ENCODE results near the gene VPS13A.

VPS13A gene

GRCh38 chr9:77177143-77177893 lies at the start of gene VPS13A:
VPS13A (plus strand) TSS chr9:77177534; CDS start chr9:77177705, 171 bp downstream.
- peak; percentile 77 to 83 for DNase-seq (ENCODE audit: low read depth in 1 of 2, low spot score in 1 of 2)

DNA sequence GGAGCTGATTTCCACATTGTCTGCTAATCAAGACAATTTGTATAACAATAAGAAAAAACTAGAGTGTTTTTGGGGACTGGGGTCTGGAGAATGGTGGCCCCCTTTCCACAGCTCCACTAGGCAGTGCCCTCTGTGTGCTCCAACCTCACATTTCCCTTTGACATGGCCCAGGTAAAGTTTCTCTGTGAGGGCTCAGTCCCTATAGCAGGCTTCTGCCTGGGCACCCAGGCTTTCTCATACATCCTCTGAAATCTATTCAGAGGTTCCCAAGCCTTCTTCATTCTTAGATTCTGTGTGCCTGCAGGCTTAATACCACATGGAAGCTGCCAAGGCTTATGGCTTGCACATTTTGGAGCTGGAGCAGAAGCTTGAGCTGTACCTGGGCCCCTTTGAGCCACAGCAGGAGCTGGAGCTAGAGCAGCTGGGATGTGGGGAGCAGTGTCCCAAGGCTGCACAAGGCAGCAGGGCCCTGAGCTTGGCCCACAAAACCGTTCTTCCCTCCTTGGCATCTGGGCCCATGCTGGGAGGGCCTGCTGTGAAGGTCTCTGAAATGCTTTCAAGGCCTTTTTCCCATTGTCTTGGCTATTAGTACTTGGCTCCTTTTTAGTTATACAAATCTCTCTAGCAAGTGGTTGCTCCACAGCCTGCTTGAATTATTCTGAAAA lies 49.1 kb upstream of the VPS13A start:
- DNase-seq (ENCODE audit: low read depth in 1 of 2, low spot score in 1 of 2) = no peak

GRCh38 chr9:77131399-77131798 lies 45.9 kb upstream of the VPS13A start:
- DNase-seq (ENCODE audit: low read depth in 1 of 2, low spot score in 1 of 2) = no peak

- DNase-seq (ENCODE audit: low read depth in 1 of 2, low spot score in 1 of 2) = no peak
Observed at GRCh38 chr9:77133011-77133410, 44.3 kb upstream of the VPS13A start.

DNA sequence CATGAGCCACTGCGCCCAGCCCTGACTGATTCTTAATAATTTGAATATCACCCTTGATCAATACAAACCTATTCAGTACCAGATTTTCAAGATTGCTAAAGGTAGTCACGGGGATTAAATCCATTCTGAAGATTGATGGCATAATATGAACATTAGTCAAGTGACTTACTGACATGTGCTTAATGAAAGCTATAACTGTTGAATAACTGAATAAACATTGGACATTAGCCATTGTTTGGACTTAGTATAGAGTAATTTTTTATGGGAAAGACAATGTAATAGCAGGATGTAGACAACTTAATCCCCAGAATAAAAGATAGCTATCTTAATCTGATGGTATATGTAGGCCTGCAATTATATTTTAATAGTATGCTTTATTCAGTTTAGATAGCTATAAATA lies 35.0 kb upstream of the VPS13A start:
- no peak for DNase-seq (ENCODE audit: low read depth in 1 of 2, low spot score in 1 of 2)

DNA sequence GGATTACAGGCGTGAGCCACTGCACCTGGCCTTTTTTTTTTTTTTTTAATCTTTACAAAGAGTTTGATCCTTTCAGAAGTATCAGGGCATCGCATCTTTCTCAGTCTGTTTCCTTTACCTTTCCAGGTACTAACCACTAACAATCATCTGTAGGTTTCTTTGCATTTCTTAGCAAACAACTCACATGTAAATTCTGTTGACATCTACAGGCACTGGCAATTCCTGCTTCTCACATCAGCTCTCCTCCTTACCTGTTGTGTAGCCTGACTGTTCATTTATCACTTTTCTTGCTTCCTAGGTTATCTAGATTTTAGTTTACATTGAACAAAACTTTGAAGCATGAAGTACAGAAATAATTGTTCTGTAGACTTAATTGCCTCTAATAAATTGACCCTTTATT lies 27.5 kb upstream of the VPS13A start:
- DNase-seq (ENCODE audit: low read depth in 1 of 2, low spot score in 1 of 2) = no peak

DNA sequence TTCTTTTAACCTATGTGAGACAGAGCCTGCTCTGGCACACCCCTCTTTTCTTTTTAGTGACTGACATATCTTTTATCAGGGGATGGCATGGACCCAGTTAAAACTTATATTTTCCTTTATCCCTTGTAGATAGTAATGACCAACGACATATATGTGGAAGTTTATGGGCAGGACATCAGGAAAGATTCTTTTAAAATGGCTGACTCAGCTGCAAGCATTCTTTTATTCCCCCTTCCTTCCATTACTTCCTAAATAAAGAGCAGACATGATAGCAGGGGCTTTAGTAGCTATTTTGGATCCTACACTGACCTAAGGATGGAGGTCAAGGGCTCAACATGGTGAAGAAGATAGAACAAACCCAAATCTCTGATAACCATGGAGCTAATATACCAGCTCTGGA lies 25.0 kb upstream of the VPS13A start:
- DNase-seq (ENCODE audit: low read depth in 1 of 2, low spot score in 1 of 2) = no peak

DNA sequence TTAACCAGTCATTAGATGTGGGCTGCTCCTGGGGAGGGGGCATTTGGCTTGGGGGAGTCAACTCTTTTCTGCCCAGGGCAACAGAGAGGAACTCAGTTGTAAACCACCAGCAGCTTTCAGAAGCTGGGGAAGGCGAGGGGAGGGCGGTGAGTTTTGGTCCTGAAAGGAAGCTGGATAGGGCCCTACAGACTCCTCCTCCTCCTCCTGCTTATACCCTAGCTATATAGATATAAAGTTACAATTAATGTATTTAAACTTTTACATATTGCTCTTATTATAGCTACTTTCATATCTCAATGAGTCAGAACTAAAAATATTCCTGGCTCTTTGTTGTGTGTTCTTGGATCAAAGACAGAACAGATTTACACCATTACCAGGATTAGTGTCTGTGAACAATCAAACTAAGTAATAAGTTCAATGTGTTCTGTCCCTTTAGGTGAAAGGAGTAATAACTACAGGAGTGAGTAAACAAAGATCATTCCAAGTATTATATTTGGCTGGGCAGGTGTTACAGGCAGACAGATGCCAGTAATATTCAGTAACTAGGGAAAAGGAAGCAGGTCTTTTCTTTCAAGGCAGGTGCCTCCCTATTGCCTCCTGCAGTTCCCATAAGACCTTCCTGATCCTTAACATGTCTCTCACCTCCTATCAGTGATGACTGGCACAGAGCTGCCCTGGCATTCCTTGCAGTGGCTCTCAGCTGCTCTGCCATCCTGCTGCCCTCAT lies 20.5 kb upstream of the VPS13A start:
- DNase-seq (ENCODE audit: low read depth in 1 of 2, low spot score in 1 of 2) = no peak

DNA sequence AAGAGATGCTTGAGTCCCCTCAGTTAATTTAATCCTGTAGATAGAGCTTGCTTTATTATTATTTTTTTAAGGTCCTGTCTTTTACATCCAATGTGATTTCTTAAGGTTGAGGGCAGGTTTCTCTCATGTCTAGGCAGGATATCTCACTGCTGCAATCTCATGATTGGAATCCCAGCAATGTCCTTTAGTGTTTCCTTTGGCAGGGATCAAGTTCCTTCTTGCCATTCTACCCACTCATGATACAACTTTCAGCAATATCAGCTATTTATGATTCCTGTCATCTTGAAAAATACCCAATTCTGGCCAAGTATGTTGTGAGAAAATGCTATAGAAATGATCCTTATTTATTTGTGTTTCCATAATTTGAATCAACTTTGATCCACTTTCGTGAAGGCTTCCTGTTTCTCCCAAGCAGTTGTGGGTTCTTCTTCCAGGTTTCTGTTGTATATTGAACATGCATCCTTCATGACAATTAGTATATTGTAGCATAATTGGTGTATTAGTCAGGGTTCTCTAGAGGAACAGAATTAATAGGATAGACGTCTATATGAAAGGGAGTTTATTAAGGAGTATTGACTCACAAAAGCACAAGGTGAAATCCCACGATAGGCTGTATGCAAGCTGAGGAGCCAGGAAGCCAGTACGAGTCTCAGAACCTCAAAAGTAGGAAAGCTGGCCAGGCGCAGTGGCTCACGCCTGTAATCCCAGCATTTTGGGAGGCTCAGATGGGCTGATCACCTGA lies 18.4 kb upstream of the VPS13A start:
- DNase-seq (ENCODE audit: low read depth in 1 of 2, low spot score in 1 of 2) = no peak

DNA sequence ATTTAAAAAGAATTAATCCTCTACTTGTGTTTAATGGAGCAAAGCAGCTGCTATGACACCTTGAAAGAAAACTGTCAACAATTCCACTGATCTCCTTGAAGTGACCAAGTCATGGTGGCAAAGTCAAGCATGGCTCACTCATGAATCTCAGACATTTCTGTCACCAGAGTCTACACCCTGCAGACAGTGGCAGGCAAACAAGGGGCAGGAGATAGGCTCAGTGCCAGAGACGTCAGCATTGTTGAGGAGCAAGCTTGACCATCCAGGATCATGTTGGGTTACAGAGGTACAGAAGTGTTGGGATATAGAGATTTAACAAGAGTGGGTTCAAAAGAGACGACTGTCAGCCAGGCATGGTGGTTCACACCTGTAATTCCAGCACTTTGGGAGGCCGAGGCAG lies 16.1 kb upstream of the VPS13A start:
- DNase-seq (ENCODE audit: low read depth in 1 of 2, low spot score in 1 of 2) = no peak

DNA sequence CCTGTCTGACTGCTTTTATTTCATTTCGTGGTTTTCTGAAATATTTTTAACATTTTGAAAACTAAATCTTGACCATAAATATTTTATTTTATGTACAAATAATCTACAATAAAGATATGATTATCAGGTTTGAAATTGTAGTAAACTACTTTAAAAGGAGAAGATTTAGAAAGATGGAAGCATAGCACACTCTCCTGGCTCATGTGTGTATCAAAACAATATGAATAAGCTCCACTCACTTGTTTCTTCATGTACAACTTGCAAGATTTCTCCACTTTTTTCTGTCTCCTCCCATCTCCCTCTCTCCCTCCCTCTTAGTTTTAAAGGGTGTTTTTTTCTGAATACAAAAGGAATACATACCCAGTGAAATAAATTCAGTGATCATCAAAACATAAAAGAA lies 15.4 kb upstream of the VPS13A start:
- DNase-seq (ENCODE audit: low read depth in 1 of 2, low spot score in 1 of 2) = no peak

DNA sequence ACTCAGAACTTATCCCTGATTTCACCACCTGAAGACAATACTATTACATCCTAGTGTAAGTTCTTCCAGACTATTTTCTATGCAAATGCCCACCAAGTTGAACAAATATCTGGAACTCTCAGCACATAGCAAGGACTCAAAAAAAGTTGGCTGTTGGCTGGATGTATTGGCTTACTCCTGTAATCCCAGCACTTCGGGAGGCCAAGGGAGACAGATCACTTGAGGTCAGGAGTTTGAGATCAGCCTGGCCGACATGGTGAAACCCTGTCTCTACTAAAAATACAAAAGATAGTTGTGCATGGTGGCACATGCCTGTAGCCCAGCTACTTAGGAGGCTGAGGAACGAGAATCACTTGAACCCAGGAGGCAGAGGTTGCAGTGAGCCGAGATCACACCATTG lies 15.0 kb upstream of the VPS13A start:
- DNase-seq (ENCODE audit: low read depth in 1 of 2, low spot score in 1 of 2) = no peak

DNA sequence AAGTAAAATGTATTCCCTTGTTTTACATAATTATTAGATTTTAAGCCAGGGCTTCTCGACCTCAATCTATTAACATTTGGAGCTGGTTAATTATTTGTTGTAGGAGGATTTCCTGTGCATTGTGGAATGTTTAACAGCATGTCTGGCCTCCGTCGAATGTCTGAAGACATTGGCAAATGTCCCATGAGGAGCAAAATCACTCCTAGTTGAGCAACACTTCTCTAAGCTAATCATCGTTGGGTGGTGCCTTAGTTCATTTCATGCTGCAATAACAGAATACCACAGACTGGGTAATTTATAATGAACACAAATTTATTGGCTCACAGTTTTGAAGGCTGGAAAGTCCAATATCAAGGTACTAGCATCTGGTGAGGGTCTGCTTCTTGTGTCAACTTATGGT lies 13.4 kb upstream of the VPS13A start:
- no peak for DNase-seq (ENCODE audit: low read depth in 1 of 2, low spot score in 1 of 2)

DNA sequence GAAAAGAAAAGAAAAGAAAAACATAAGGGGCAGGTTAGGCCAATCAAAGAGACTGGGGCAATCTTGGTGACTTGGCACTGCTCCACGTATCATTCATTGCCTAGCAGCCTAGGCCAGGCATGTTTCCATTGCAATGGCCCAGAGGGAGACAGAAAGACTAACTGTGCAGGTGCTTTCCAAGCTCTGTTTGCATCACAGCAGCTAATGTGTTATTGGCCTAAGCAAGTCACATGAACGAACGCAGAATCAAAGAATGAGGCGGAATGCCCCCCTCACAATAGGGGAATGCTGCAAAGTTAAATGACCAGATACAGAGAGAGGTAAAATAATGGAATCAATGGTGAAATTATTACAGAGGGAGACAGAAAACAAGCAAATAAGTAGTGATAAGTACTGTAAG lies 11.1 kb upstream of the VPS13A start:
- DNase-seq (ENCODE audit: low read depth in 1 of 2, low spot score in 1 of 2) = no peak

GRCh38 chr9:77170991-77171699 lies 6.2 kb upstream of the VPS13A start:
- DNase-seq (ENCODE audit: low read depth in 1 of 2, low spot score in 1 of 2) = no peak

- no peak for DNase-seq (ENCODE audit: low read depth in 1 of 2, low spot score in 1 of 2)
Observed at GRCh38 chr9:77175151-77175550, 2.2 kb upstream of the VPS13A start.

DNA sequence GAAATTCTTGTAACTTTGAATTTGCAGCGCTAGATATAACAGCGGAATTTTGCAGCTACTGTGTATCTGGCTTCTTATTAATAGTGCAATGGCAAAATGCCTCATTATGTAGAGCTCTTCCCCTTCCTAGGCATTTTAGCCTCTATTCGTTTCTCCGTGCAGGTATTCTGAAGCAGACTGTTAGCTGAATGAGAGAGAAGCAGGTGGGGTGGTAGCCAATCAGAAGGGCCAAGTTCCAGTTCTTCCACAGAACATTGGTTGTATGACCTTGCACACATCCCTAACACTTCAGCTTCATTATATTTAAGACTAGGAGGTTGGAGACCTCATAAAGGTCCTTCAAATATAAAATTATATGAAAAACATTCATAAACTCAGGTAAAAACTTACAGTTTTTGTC lies 1.2 kb upstream of the VPS13A start:
- no peak for DNase-seq (ENCODE audit: low read depth in 1 of 2, low spot score in 1 of 2)

- no peak for DNase-seq (ENCODE audit: low read depth in 1 of 2, low spot score in 1 of 2)
Observed at GRCh38 chr9:77176686-77177142, 620 bp upstream of the VPS13A start.

GRCh38 chr9:77177894-77178794 lies 810 bp downstream of the VPS13A start:
- peak; percentile 14 to 24 for DNase-seq (ENCODE audit: low read depth in 1 of 2, low spot score in 1 of 2)

DNA sequence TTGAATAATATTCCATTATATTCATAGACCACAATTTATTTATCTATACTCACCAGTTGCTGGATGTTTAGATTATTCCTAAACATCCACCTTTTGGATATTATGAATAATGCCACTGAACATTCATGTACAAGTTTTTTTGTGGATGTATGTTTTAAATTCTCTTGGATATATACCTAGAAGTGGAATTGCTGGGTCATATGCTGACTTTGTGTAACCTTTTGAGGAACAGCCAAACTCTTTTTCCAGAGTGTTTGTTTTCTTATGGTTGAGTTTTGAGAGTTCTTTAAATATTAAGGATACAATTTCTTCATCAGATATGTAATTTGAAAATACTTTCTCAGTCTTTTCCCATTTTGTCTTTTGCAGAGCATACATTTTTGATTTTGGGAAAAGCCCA lies 2.7 kb downstream of the VPS13A start:
- DNase-seq (ENCODE audit: low read depth in 1 of 2, low spot score in 1 of 2) = no peak
